ENCODE measurements around the gene PGAP1. TPM values are rescaled to one million over a fixed set of nuclear protein-coding genes. Genes with fewer than 3 reads are reported as not detected.

PGAP1 gene
- 12.7 TPM for total RNA-seq
- 10 to 100 TPM; 11.9 to 22.1 (median 16.8) TPM for polyA plus RNA-seq (ENCODE audit: insufficient read depth in 1 of 8, insufficient read length in 8 of 8, low replicate concordance in 1 of 8)
- long read RNA-seq, donor 1, full-length matches to known transcripts, result 2 of 2 reads
- long read RNA-seq, donor 1, partial matches to known transcripts, result 0 of 2 reads
- long read RNA-seq, donor 1, other reads (novel, unspliced or antisense), result 0 of 2 reads
- long read RNA-seq, donor 2, result 0 reads
- long read RNA-seq, donor 3, full-length matches to known transcripts, result 1 of 1 reads
- long read RNA-seq, donor 3, partial matches to known transcripts, result 0 of 1 reads
- long read RNA-seq, donor 3, other reads (novel, unspliced or antisense), result 0 of 1 reads
- long read RNA-seq, donor 4, result 0 reads
- long read RNA-seq, donor 5, full-length matches to known transcripts, result 3 of 3 reads
- long read RNA-seq, donor 5, partial matches to known transcripts, result 0 of 3 reads
- long read RNA-seq, donor 5, other reads (novel, unspliced or antisense), result 0 of 3 reads
- long read RNA-seq, donor 6, full-length matches to known transcripts, result 1 of 1 reads
- long read RNA-seq, donor 6, partial matches to known transcripts, result 0 of 1 reads
- long read RNA-seq, donor 6, other reads (novel, unspliced or antisense), result 0 of 1 reads
- long read RNA-seq, donor 7, full-length matches to known transcripts, result 1 of 1 reads
- long read RNA-seq, donor 7, partial matches to known transcripts, result 0 of 1 reads
- long read RNA-seq, donor 7, other reads (novel, unspliced or antisense), result 0 of 1 reads
- long read RNA-seq, donor 8, full-length matches to known transcripts, result 2 of 2 reads
- long read RNA-seq, donor 8, partial matches to known transcripts, result 0 of 2 reads
- long read RNA-seq, donor 8, other reads (novel, unspliced or antisense), result 0 of 2 reads
- long read RNA-seq, donor 9, full-length matches to known transcripts, result 1 of 1 reads
- long read RNA-seq, donor 9, partial matches to known transcripts, result 0 of 1 reads
- long read RNA-seq, donor 9, other reads (novel, unspliced or antisense), result 0 of 1 reads
- long read RNA-seq, donor 10, full-length matches to known transcripts, result 3 of 3 reads
- long read RNA-seq, donor 10, partial matches to known transcripts, result 0 of 3 reads
- long read RNA-seq, donor 10, other reads (novel, unspliced or antisense), result 0 of 3 reads
- long read RNA-seq, donor 11, result 0 reads

DNA sequence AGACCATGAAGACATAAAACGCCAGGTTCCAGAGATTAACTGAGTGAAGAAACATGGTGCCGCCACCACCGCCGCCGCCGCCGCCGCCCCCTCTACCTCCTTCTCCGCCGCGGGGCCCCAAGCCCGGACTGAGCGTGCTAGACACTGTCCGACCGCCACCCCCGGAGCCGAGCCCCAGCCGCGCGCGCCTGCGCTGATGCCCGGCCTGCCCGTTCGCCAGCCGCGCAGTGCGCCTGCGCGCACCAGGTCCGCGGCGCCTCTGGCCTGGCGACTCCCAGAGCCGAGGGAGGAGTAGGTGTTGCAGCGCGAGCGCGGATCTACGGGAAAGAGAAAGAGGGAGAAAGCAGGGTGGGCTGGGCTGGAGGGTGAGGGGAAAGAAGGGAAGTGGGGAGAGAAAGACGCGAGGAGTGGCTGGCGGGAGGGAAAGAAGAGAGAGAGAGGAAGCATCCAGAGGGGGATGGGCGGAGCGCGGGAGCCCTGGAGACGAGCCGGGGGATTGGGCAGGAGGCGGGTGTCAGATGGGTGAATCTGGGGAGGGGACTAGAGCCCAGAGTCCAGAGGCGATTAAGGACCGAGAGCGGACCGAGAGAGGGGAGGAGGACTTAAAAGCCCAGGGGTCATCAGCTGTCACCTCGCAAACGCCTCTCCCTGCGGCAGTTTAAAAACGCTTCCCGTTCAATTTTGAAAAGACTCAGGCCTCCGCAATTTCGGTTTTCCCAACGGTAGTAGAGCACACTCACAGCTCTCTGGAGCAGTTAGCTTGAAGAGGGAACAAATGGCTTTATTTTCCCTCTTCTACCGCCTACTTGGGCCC is at the start of gene PGAP1:
TSS of gene PGAP1 (minus strand) at position 146 of the 814 bp plus-strand sequence. CDS start at position 55, 91 bp downstream.
- peak within 1 kb of the TSS; percentile 98 for H3K27ac ChIP-seq (ENCODE audit: low read length)
- H3K27me3 ChIP-seq (ENCODE audit: control insufficient read depth, insufficient read depth, low read length), result no peaks in the 10 kb centered on the region
- H3K4me1 ChIP-seq (ENCODE audit: control insufficient read depth, insufficient read depth, low read length), result peaks cover 2% of the 10 kb centered on the region
- H3K4me3 ChIP-seq (ENCODE audit: low read length), result peak within 1 kb of the TSS; percentile 95
- H3K9me3 ChIP-seq (replicated peaks; ENCODE audit: control insufficient read depth, low read depth, low read length), result no peaks in the 10 kb centered on the region
- under 1% methylated on average over 52 of the region's 62 CpGs for WGBS (ENCODE audit: insufficient coverage)
- DNase-seq, result peak; percentile 98
- H3K36me3 ChIP-seq (ENCODE audit: control insufficient read depth, insufficient read depth, low read length), result no peaks in the 10 kb centered on the region

DNA sequence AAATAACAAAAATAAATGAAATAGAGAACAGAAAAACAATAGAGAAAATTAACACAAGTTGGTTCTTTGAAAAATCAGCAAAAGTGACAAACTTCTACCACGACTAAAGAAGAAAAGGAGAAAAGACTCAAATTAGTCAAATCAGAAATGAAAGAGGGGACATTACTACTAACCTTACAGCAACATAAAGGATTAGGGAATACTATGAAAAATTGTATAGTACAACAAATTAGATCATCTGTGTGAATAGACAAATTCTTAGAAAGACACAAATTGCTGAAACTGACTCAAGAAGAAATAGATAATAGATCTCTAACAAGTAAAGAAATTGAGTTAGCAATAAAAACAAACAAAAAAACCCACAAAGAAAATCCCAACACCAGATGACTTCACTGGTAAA is 48.5 kb upstream of the PGAP1 start:
- Histone ChIP-seq H3K27me3 (ENCODE audit: control insufficient read depth, insufficient read depth, low read length) (no peaks in the 10 kb centered on the region), H3K4me1 (ENCODE audit: control insufficient read depth, insufficient read depth, low read length) (no peaks in the 10 kb centered on the region), H3K9me3 (replicated peaks; ENCODE audit: control insufficient read depth, low read depth, low read length) (no peaks in the 10 kb centered on the region), H3K27ac (ENCODE audit: low read length) (no peak overlapping the region), H3K36me3 (ENCODE audit: control insufficient read depth, insufficient read depth, low read length) (no peaks in the 10 kb centered on the region), H3K4me3 (ENCODE audit: low read length) (no peak overlapping the region)
- no peak for DNase-seq
- WGBS (ENCODE audit: insufficient coverage), result no CpG with 5 or more reads among the region's 1 CpG

- no peaks in the 10 kb centered on the region for H3K9me3 ChIP-seq (replicated peaks; ENCODE audit: control insufficient read depth, low read depth, low read length)
- DNase-seq, result no peak
- H3K36me3 ChIP-seq (ENCODE audit: control insufficient read depth, insufficient read depth, low read length), result no peaks in the 10 kb centered on the region
- H3K4me3 ChIP-seq (ENCODE audit: low read length), result no peak overlapping the region
- H3K27ac ChIP-seq (ENCODE audit: low read length), result no peak overlapping the region
- H3K27me3 ChIP-seq (ENCODE audit: control insufficient read depth, insufficient read depth, low read length), result no peaks in the 10 kb centered on the region
- WGBS (ENCODE audit: insufficient coverage), result 83% methylated on average over 1 of the region's 3 CpGs
- peaks cover 2% of the 10 kb centered on the region for H3K4me1 ChIP-seq (ENCODE audit: control insufficient read depth, insufficient read depth, low read length)
These were observed 45.2 kb upstream of the PGAP1 start for GRCh38 chr2:196971574-196972279.

- no peak overlapping the region for H3K4me3 ChIP-seq (ENCODE audit: low read length)
- no CpG with 5 or more reads among the region's 4 CpGs for WGBS (ENCODE audit: insufficient coverage)
- peaks cover 2% of the 10 kb centered on the region for H3K4me1 ChIP-seq (ENCODE audit: control insufficient read depth, insufficient read depth, low read length)
These were observed 43.6 kb upstream of the PGAP1 start for GRCh38 chr2:196970099-196970498.

DNA sequence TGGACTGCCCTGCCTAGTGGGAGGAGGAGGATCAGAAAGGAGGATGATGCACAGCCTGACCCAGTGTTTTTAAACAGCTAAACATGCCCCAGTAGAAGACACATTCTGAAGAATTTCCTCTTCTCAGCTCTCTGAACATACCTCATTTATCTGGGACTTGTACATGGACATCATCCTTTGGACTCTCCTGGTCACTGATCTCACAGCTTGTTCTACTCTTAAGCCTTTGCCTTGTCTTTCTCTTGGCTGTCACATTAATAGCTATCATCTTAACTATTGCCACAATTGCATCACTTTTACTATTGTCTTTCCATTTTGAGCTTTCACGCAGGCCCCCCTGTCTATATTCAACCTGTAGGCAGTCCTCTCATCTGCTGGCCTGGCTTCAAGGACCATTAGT is 42.0 kb upstream of the PGAP1 start:
- WGBS (ENCODE audit: insufficient coverage), result no CpG with 5 or more reads among the region's 1 CpG
- Histone ChIP-seq H3K4me1 (ENCODE audit: control insufficient read depth, insufficient read depth, low read length) (peaks cover 2% of the 10 kb centered on the region), H3K27me3 (ENCODE audit: control insufficient read depth, insufficient read depth, low read length) (no peaks in the 10 kb centered on the region), H3K36me3 (ENCODE audit: control insufficient read depth, insufficient read depth, low read length) (no peaks in the 10 kb centered on the region), H3K9me3 (replicated peaks; ENCODE audit: control insufficient read depth, low read depth, low read length) (no peaks in the 10 kb centered on the region), H3K27ac (ENCODE audit: low read length) (no peak overlapping the region), H3K4me3 (ENCODE audit: low read length) (no peak overlapping the region)
- no peak for DNase-seq

More at GRCh38 chr2:196970099-196970498, 43.6 kb upstream of the PGAP1 start:
- no peak overlapping the region for H3K27ac ChIP-seq (ENCODE audit: low read length)
- no peaks in the 10 kb centered on the region for H3K9me3 ChIP-seq (replicated peaks; ENCODE audit: control insufficient read depth, low read depth, low read length)
- H3K36me3 ChIP-seq (ENCODE audit: control insufficient read depth, insufficient read depth, low read length), result no peaks in the 10 kb centered on the region
- H3K27me3 ChIP-seq (ENCODE audit: control insufficient read depth, insufficient read depth, low read length), result no peaks in the 10 kb centered on the region
- DNase-seq, result no peak

GRCh38 chr2:196967775-196968174 is 41.3 kb upstream of the PGAP1 start:
- no peaks in the 10 kb centered on the region for H3K36me3 ChIP-seq (ENCODE audit: control insufficient read depth, insufficient read depth, low read length)

GRCh38 chr2:196967116-196967515 is 40.6 kb upstream of the PGAP1 start:
- H3K9me3 ChIP-seq (replicated peaks; ENCODE audit: control insufficient read depth, low read depth, low read length), result no peaks in the 10 kb centered on the region
- H3K27me3 ChIP-seq (ENCODE audit: control insufficient read depth, insufficient read depth, low read length), result no peaks in the 10 kb centered on the region
- peaks cover 2% of the 10 kb centered on the region for H3K4me1 ChIP-seq (ENCODE audit: control insufficient read depth, insufficient read depth, low read length)
- peak overlapping the region; percentile 5 for H3K4me3 ChIP-seq (ENCODE audit: low read length)
- peak; percentile 77 for DNase-seq
- WGBS (ENCODE audit: insufficient coverage), result 20% methylated on average over 2 of the region's 7 CpGs
- no peak overlapping the region for H3K27ac ChIP-seq (ENCODE audit: low read length)
- no peaks in the 10 kb centered on the region for H3K36me3 ChIP-seq (ENCODE audit: control insufficient read depth, insufficient read depth, low read length)

More at GRCh38 chr2:196967775-196968174, 41.3 kb upstream of the PGAP1 start:
- Histone ChIP-seq H3K4me3 (ENCODE audit: low read length) (no peak overlapping the region), H3K27ac (ENCODE audit: low read length) (no peak overlapping the region), H3K4me1 (ENCODE audit: control insufficient read depth, insufficient read depth, low read length) (peaks cover 2% of the 10 kb centered on the region), H3K27me3 (ENCODE audit: control insufficient read depth, insufficient read depth, low read length) (no peaks in the 10 kb centered on the region), H3K9me3 (replicated peaks; ENCODE audit: control insufficient read depth, low read depth, low read length) (no peaks in the 10 kb centered on the region)
- no CpG with 5 or more reads among the region's 3 CpGs for WGBS (ENCODE audit: insufficient coverage)
- no peak for DNase-seq

DNA sequence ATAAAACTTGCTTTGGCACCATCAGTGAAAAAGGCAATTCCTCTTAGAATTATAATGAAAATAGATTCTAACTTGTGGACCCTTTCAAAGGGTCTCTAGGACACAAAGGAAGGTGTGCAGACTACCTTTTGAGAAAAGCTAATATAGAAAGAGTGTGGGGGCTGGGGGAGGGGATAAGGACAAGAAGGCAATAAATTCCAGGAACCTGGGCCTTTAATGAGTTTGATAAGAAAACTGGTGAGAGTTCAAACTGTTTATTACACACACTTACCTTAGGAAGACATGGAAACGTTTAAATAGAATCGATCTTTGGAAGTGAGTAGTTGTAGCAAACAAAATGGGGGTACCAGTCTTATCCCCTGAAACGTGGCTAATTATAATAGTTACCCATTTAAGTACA is 39.6 kb upstream of the PGAP1 start:
- Histone ChIP-seq H3K36me3 (ENCODE audit: control insufficient read depth, insufficient read depth, low read length) (no peaks in the 10 kb centered on the region), H3K9me3 (replicated peaks; ENCODE audit: control insufficient read depth, low read depth, low read length) (no peaks in the 10 kb centered on the region), H3K27me3 (ENCODE audit: control insufficient read depth, insufficient read depth, low read length) (no peaks in the 10 kb centered on the region), H3K4me3 (ENCODE audit: low read length) (no peak overlapping the region), H3K4me1 (ENCODE audit: control insufficient read depth, insufficient read depth, low read length) (peaks cover 2% of the 10 kb centered on the region), H3K27ac (ENCODE audit: low read length) (no peak overlapping the region)
- no peak for DNase-seq
- no CpG with 5 or more reads among the region's 3 CpGs for WGBS (ENCODE audit: insufficient coverage)

DNA sequence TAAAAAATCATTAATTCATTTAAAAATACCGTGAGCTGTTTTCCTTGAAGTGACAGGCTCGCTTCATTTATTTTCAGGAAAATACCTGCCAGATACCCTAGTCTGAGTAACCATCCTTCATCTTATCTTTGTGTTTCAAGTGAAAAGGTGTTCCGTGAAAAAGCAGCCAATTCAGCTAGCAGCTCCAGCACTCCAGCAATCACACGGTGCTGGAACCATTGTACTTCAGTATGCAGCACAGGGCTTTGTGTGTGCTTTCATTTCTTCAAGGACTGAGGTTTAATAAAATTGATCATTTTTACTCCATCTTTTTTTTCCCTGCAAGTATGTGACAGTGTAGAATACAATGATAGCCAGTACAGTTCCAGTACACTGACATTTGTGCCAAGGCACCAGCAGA is 39.1 kb upstream of the PGAP1 start:
- DNase-seq, result no peak
- H3K27ac ChIP-seq (ENCODE audit: low read length), result no peak overlapping the region
- H3K27me3 ChIP-seq (ENCODE audit: control insufficient read depth, insufficient read depth, low read length), result no peaks in the 10 kb centered on the region
- H3K4me3 ChIP-seq (ENCODE audit: low read length), result no peak overlapping the region
- H3K4me1 ChIP-seq (ENCODE audit: control insufficient read depth, insufficient read depth, low read length), result peaks cover 2% of the 10 kb centered on the region
- WGBS (ENCODE audit: insufficient coverage), result no CpG with 5 or more reads among the region's 4 CpGs
- no peaks in the 10 kb centered on the region for H3K36me3 ChIP-seq (ENCODE audit: control insufficient read depth, insufficient read depth, low read length)
- no peaks in the 10 kb centered on the region for H3K9me3 ChIP-seq (replicated peaks; ENCODE audit: control insufficient read depth, low read depth, low read length)

Measured in muscle of leg (tissue), 16 donors.